K562 (cell line): ENCODE measurements around the gene CDC42EP3. TPM values are rescaled to one million over a fixed set of nuclear protein-coding genes. Genes with fewer than 3 reads are reported as not detected.

ENCODE experiments used
- ATAC-seq: fragments of 200-7000 bp; cut with Tn5 transposase; 3 replicates; pipeline ENCODE4 v1.9.1; 2020; ENCODE audit warnings: moderate library complexity
- BruUV-seq: library from RNA; stranded (reverse); fragments of 400-500 nt; replicated peaks from 2 replicates; lab custom pipeline; 2021; lab: Mats Ljungman, UMichigan
- CTCF ChIA-PET: fragments of 300-600 bp; formaldehyde crosslinking; extraction: SDS; loops from one replicate; lab custom pipeline; 2021; ENCODE audit warnings: low intra/inter-chr PET ratio; lab: Yijun Ruan, JAX
- POLR2A ChIA-PET: fragments of 300-600, 350-650 bp; sonication (Branson Sonifier 250); formaldehyde crosslinking; extraction: SDS; loops from one replicate; lab custom pipeline; 2021; ENCODE audit warnings: antibody characterized with exemption, inconsistent platforms; lab: Yijun Ruan, JAX
- DNase-seq, 4 experiments: peaks; one replicate each; pipeline versions ENCODE4 v3.0.0 to v3.0.0-alpha.2; 2011 to 2018; ENCODE audit warnings: low spot score in 3 of 4, mixed read lengths in 3 of 4; ENCODE audit errors: extremely low read depth in 1 of 4
- FAIRE-seq: peaks from 2 replicates; lab custom pipeline; 2011; peaks lifted over from hg19 to GRCh38; lab: Jason Lieb, UNC
- H2AFZ ChIP-seq: 2 replicates; pipeline ENCODE4 v1.6.0; 2011; ENCODE audit warnings: low read depth, low read length, control low read depth, inconsistent platforms
- H3K27ac ChIP-seq: fragments of 200-600 bp; 3 replicates; pipeline ENCODE4 v1.8.0; 2011; ENCODE audit warnings: low read depth, mild to moderate bottlenecking, control low read depth, inconsistent platforms, low read length, moderate library complexity, mixed read lengths; ENCODE audit errors: extremely low read depth
- H3K27me3 ChIP-seq, 2 experiments: fragments of 300-600 bp in 1 of 2; 2 replicates in 1 of 2; 3 replicates in 1 of 2; pipeline versions ENCODE4 v1.6.0 to v1.8.0; 2011; ENCODE audit warnings: inconsistent platforms in 2 of 2, low read length in 2 of 2, mild to moderate bottlenecking in 1 of 2, mixed read lengths in 1 of 2, moderate library complexity in 1 of 2; ENCODE audit not compliant: control insufficient read depth in 2 of 2, insufficient read depth in 2 of 2
- H3K36me3 ChIP-seq: fragments of 300-600 bp; 3 replicates; pipeline ENCODE4 v1.8.0; 2011; ENCODE audit warnings: mild to moderate bottlenecking, low read length, inconsistent platforms; ENCODE audit not compliant: control insufficient read depth, insufficient read depth
- H3K4me1 ChIP-seq, 2 experiments: fragments of 200-600 bp in 1 of 2; replicated peaks in 1 of 2; 2 replicates in 1 of 2; 3 replicates in 1 of 2; pipeline versions ENCODE4 v1.5.1 to v1.8.0; 2011; ENCODE audit warnings: inconsistent platforms in 2 of 2, low read length in 2 of 2, mild to moderate bottlenecking in 1 of 2, mixed read lengths in 1 of 2, moderate library complexity in 1 of 2; ENCODE audit not compliant: control insufficient read depth in 2 of 2, insufficient read depth in 2 of 2
- H3K4me2 ChIP-seq: 2 replicates; pipeline ENCODE4 v1.6.1; 2011; ENCODE audit warnings: low read length, control low read depth, inconsistent platforms, mixed read lengths; ENCODE audit not compliant: insufficient read depth
- H3K4me3 ChIP-seq: fragments of 200-600 bp; sonication (generic), shearing (Covaris generic); 2 replicates; pipeline ENCODE4 v1.5.1; 2016; ENCODE audit warnings: control low read depth, inconsistent platforms
- H3K79me2 ChIP-seq: fragments of 200-600 bp; 3 replicates; pipeline ENCODE4 v1.8.0; 2011; ENCODE audit warnings: low read length, inconsistent platforms; ENCODE audit not compliant: control insufficient read depth, insufficient read depth
- H3K9ac ChIP-seq, 2 experiments: 2 replicates each; pipeline versions ENCODE4 v1.6.0 to v1.6.1; 2011; ENCODE audit warnings: low read depth in 2 of 2, low read length in 2 of 2, control low read depth in 1 of 2, inconsistent platforms in 1 of 2, mild to moderate bottlenecking in 1 of 2, mixed read lengths in 1 of 2; ENCODE audit not compliant: insufficient read depth in 1 of 2
- H3K9me1 ChIP-seq: one replicate; pipeline ENCODE4 v1.6.0; 2011; ENCODE audit warnings: inconsistent platforms, mild to moderate bottlenecking, low read length, moderate library complexity; ENCODE audit not compliant: control insufficient read depth, insufficient read depth
- H3K9me3 ChIP-seq: replicated peaks from 2 replicates; pipeline ENCODE4 v1.5.1; 2011; ENCODE audit warnings: low read depth, low read length, inconsistent platforms; ENCODE audit not compliant: control insufficient read depth, insufficient read depth
- H4K20me1 ChIP-seq: replicated peaks from 2 replicates; pipeline ENCODE4 v1.6.1; 2011; ENCODE audit warnings: low read length, inconsistent platforms, mixed read lengths; ENCODE audit not compliant: control insufficient read depth, insufficient read depth
- ETS2 ChIP-seq: IDR thresholded peaks from 2 replicates; pipeline ENCODE4 v1.6.1; 2016; ENCODE audit warnings: borderline replicate concordance, missing genetic modification characterization, mild to moderate bottlenecking, moderate library complexity, missing compliant biosample characterization; ENCODE audit not compliant: poor library complexity, severe bottlenecking
- GABPA ChIP-seq: fragments of 200-800 bp; sonication (Bioruptor generic); conservative IDR thresholded peaks from 2 replicates; pipeline ENCODE4 v1.6.1; 2016; ENCODE audit warnings: low read depth, missing genetic modification characterization, missing compliant biosample characterization
- PTRF ChIP-seq: fragments of 450-650 bp; IDR thresholded peaks from 2 replicates; pipeline ENCODE4 v1.6.1; 2016; ENCODE audit warnings: mild to moderate bottlenecking, missing genetic modification characterization, missing compliant biosample characterization
- ZBTB17 ChIP-seq: fragments of 450-650 bp; formaldehyde crosslinking; IDR thresholded peaks from 2 replicates; pipeline ENCODE4 v1.4.0; 2020; ENCODE audit warnings: mild to moderate bottlenecking
- WGBS: fragments of 100-300 bp; shearing (Covaris generic); methylation state at CpG from one replicate; pipeline ENCODE4 v1.1.6; 2016; ENCODE audit warnings: low coverage, mixed read lengths; ENCODE audit not compliant: insufficient coverage; ENCODE audit errors: missing lambda C conversion rate; 5-methylcytosine and 5-hydroxymethylcytosine counted together
- in situ Hi-C: fragments of 300-500 bp; cut with MboI; formaldehyde crosslinking; loops from 4 replicates; pipeline ENCODE4 v1.15.0; 2018; ENCODE audit warnings: inconsistent platforms, mixed read lengths
- intact Hi-C: fragments of 100-400 bp; cut with micrococcal nuclease; formaldehyde crosslinking; loops from 2 replicates; pipeline ENCODE4 v1.14.2; 2022
- polyA plus RNA-seq, 8 experiments: library from polyadenylated mRNA; depleted of rRNA in 4 of 8; stranded (reverse) in 5 of 8; unstranded in 3 of 8; fragments of >200 nt; fragmentation: Nextera tagmentation in 2 of 8; fragmentation: Illumina TruSeq in 1 of 8; extraction: Ambion mirVana in 2 of 8; extraction: Trizol in 1 of 8; gene quantifications; 2 replicates each; pipeline versions ENCODE4 v1.2.1 to v1.2.3, GENCODE V29; 2011 to 2014; ENCODE audit warnings: inconsistent platforms in 1 of 8, missing spikeins in 1 of 8
- total RNA-seq, 7 experiments: library from RNA; depleted of rRNA in 6 of 7; stranded (reverse); fragments of >200 nt in 6 of 7; fragmentation: Illumina TruSeq in 2 of 7; extraction: Trizol in 2 of 7; gene quantifications; 2 replicates each; pipeline versions ENCODE4 v1.2.1 to v1.2.3, GENCODE V29; 2011 to 2021; ENCODE audit warnings: low replicate concordance in 1 of 7

CDC42EP3 gene
- total and polyA plus RNA-seq, 9 of the 15 experiments (the other 6 are each of a cell fraction or from before 2014, with no cell fraction given): 0.72 to 6.4 (median 2.0) TPM

- FAIRE-seq (peak; percentile 46), ATAC-seq (no peak), DNase-seq (no peak)
- Histone ChIP-seq H3K27ac (no peak overlapping the region), H2AFZ (no peak overlapping the region), H3K27me3 (no peaks in the 10 kb centered on the region), H3K4me3 (no peak overlapping the region), H3K79me2 (no peaks in the 10 kb centered on the region), H4K20me1 (no peaks in the 10 kb centered on the region), H3K9me3 (no peaks in the 10 kb centered on the region), H3K4me2 (no peak overlapping the region; the same call in 1 of the 2 replicates), H3K4me1 (peaks cover 0 to 16% of the 10 kb centered on the region in 2 experiments; a peak in 4 of 5 replicates), H3K9ac (no peak overlapping the region), H3K36me3 (no peaks in the 10 kb centered on the region)
- CTCF ChIA-PET: no interaction called here
- POLR2A ChIA-PET: no interaction called here
- intact Hi-C loops: no loop called here
- no TSS peak for BruUV-seq
- in situ Hi-C loops: no loop called here
- 28% methylated on average over 6 of the region's 6 CpGs for WGBS
- TF ChIP-seq ZBTB17 (CRISPR knock-in tag) (peak; percentile 20; the same call in 1 of the 2 replicates), PTRF (no peak), ETS2 (tag) (no peak), GABPA (tag) (peak; percentile 28; the same call in 1 of the 2 replicates)
- TF ChIP-seq, all 486 proteins: peak for 2
- H3K9me1 ChIP-seq: no peaks in the 10 kb centered on the region
Observed at GRCh38 chr2:37683921-37684780, 12.7 kb upstream of the CDC42EP3 start.
